ENCODE results near the gene LIPA.

Gene LIPA

GRCh38 chr10:89237849-89238248 is 13.7 kb downstream of the LIPA start:
- no peaks in the 10 kb centered on the region for H3K9me3 ChIP-seq (ENCODE audit: control insufficient read depth, low read length)
- H2AK5ac ChIP-seq (ENCODE audit: low read length, severe bottlenecking) = no peak overlapping the region
- no peak overlapping the region for H3K4me2 ChIP-seq (ENCODE audit: low read length, poor library complexity, severe bottlenecking)
- H3K14ac ChIP-seq (ENCODE audit: low read length in 2 of 2) = no peak overlapping the region
- no peak overlapping the region for H3K4me3 ChIP-seq (ENCODE audit: insufficient read depth in 1 of 2, low read depth in 1 of 2, low read length in 2 of 2)
- no peak overlapping the region for H3K9ac ChIP-seq (ENCODE audit: low read length)
- no peak overlapping the region for H3K4ac ChIP-seq (ENCODE audit: low read depth in 1 of 2, low read length in 2 of 2)
- H3K79me1 ChIP-seq (replicated peaks; ENCODE audit: low read length, poor library complexity, severe bottlenecking) = peaks cover 4% of the 10 kb centered on the region
- H2BK5ac ChIP-seq (ENCODE audit: low read depth, low read length, poor library complexity, severe bottlenecking) = no peak overlapping the region
- H3K4me1 ChIP-seq (ENCODE audit: control insufficient read depth, insufficient read depth, low read depth, low read length) = no peaks in the 10 kb centered on the region
- H2BK120ac ChIP-seq (ENCODE audit: low read depth, low read length) = no peak overlapping the region
- H2BK12ac ChIP-seq (ENCODE audit: low read length in 2 of 2) = no peak overlapping the region
- H4K91ac ChIP-seq (ENCODE audit: low read length) = no peak overlapping the region
- H3K27me3 ChIP-seq (ENCODE audit: control insufficient read depth in 1 of 2, insufficient read depth in 1 of 2, low read length in 2 of 2) = no peaks in the 10 kb centered on the region
- no peak overlapping the region for H3K23ac ChIP-seq (ENCODE audit: low read length in 2 of 2)
- H2AFZ ChIP-seq (ENCODE audit: low read depth, low read length) = no peak overlapping the region
- H3K36me3 ChIP-seq (ENCODE audit: control insufficient read depth in 1 of 2, insufficient read depth in 2 of 2, low read depth in 1 of 2, low read length in 2 of 2) = peaks cover 10 to 47% of the 10 kb centered on the region in 2 experiments
- H4K8ac ChIP-seq (ENCODE audit: low read length) = no peak overlapping the region
- no peak overlapping the region for H3K18ac ChIP-seq (ENCODE audit: low read depth in 1 of 2, low read length in 2 of 2)
- no peak overlapping the region for H3K27ac ChIP-seq (ENCODE audit: low read length, poor library complexity, severe bottlenecking)
- no peak for DNase-seq
- H2BK15ac ChIP-seq (ENCODE audit: low read depth, poor library complexity, severe bottlenecking) = no peak overlapping the region

- no peak overlapping the region for H2AFZ ChIP-seq (ENCODE audit: low read depth, low read length)
- no peak overlapping the region for H3K4me3 ChIP-seq (ENCODE audit: insufficient read depth in 1 of 2, low read depth in 1 of 2, low read length in 2 of 2)
- H4K91ac ChIP-seq (ENCODE audit: low read length) = no peak overlapping the region
- no peak overlapping the region for H4K8ac ChIP-seq (ENCODE audit: low read length)
- H3K9ac ChIP-seq (ENCODE audit: low read length) = peak overlapping the region; percentile 80
- H3K14ac ChIP-seq (ENCODE audit: low read length in 2 of 2) = no peak overlapping the region
- H3K4me2 ChIP-seq (ENCODE audit: low read length, poor library complexity, severe bottlenecking) = no peak overlapping the region
- H2BK5ac ChIP-seq (ENCODE audit: low read depth, low read length, poor library complexity, severe bottlenecking) = no peak overlapping the region
- H2BK15ac ChIP-seq (ENCODE audit: low read depth, poor library complexity, severe bottlenecking) = no peak overlapping the region
- H3K18ac ChIP-seq (ENCODE audit: low read depth in 1 of 2, low read length in 2 of 2) = no peak overlapping the region
- peaks cover 10 to 56% of the 10 kb centered on the region in 2 experiments for H3K36me3 ChIP-seq (ENCODE audit: control insufficient read depth in 1 of 2, insufficient read depth in 2 of 2, low read depth in 1 of 2, low read length in 2 of 2)
- no peaks in the 10 kb centered on the region for H3K4me1 ChIP-seq (ENCODE audit: control insufficient read depth, insufficient read depth, low read depth, low read length)
- no peak overlapping the region for H3K4ac ChIP-seq (ENCODE audit: low read depth in 1 of 2, low read length in 2 of 2)
- H2AK5ac ChIP-seq (ENCODE audit: low read length, severe bottlenecking) = no peak overlapping the region
- peaks cover 4% of the 10 kb centered on the region for H3K79me1 ChIP-seq (replicated peaks; ENCODE audit: low read length, poor library complexity, severe bottlenecking)
- H3K27ac ChIP-seq (ENCODE audit: low read length, poor library complexity, severe bottlenecking) = no peak overlapping the region
- no peaks in the 10 kb centered on the region for H3K9me3 ChIP-seq (ENCODE audit: control insufficient read depth, low read length)
- no peak overlapping the region for H2BK120ac ChIP-seq (ENCODE audit: low read depth, low read length)
- no peak overlapping the region for H3K23ac ChIP-seq (ENCODE audit: low read length in 2 of 2)
- no peak for DNase-seq
- WGBS = 88% methylated on average over 3 of the region's 4 CpGs
- no peak overlapping the region for H2BK12ac ChIP-seq (ENCODE audit: low read length in 2 of 2)
- no peaks in the 10 kb centered on the region for H3K27me3 ChIP-seq (ENCODE audit: control insufficient read depth in 1 of 2, insufficient read depth in 1 of 2, low read length in 2 of 2)
Measured at GRCh38 chr10:89236226-89236797, 15.3 kb downstream of the LIPA start.

- Histone ChIP-seq H3K4ac (ENCODE audit: low read depth in 1 of 2, low read length in 2 of 2) (no peak overlapping the region), H3K23ac (ENCODE audit: low read length in 2 of 2) (no peak overlapping the region), H3K4me2 (ENCODE audit: low read length, poor library complexity, severe bottlenecking) (no peak overlapping the region), H2AFZ (ENCODE audit: low read depth, low read length) (no peak overlapping the region), H3K27me3 (ENCODE audit: control insufficient read depth in 1 of 2, insufficient read depth in 1 of 2, low read length in 2 of 2) (no peaks in the 10 kb centered on the region), H3K18ac (ENCODE audit: low read depth in 1 of 2, low read length in 2 of 2) (no peak overlapping the region), H3K14ac (ENCODE audit: low read length in 2 of 2) (no peak overlapping the region), H3K79me1 (replicated peaks; ENCODE audit: low read length, poor library complexity, severe bottlenecking) (peaks cover 4% of the 10 kb centered on the region), H3K27ac (ENCODE audit: low read length, poor library complexity, severe bottlenecking) (no peak overlapping the region), H3K9ac (ENCODE audit: low read length) (peak overlapping the region; percentile 80), H2BK120ac (ENCODE audit: low read depth, low read length) (no peak overlapping the region), H2AK5ac (ENCODE audit: low read length, severe bottlenecking) (no peak overlapping the region), H4K91ac (ENCODE audit: low read length) (no peak overlapping the region), H3K36me3 (ENCODE audit: control insufficient read depth in 1 of 2, insufficient read depth in 2 of 2, low read depth in 1 of 2, low read length in 2 of 2) (peaks cover 10 to 61% of the 10 kb centered on the region in 2 experiments), H2BK5ac (ENCODE audit: low read depth, low read length, poor library complexity, severe bottlenecking) (no peak overlapping the region), H4K8ac (ENCODE audit: low read length) (no peak overlapping the region), H2BK12ac (ENCODE audit: low read length in 2 of 2) (no peak overlapping the region), H3K4me3 (ENCODE audit: insufficient read depth in 1 of 2, low read depth in 1 of 2, low read length in 2 of 2) (peak overlapping the region in 1 of 2 experiments; percentile 5), H2BK15ac (ENCODE audit: low read depth, poor library complexity, severe bottlenecking) (no peak overlapping the region), H3K9me3 (ENCODE audit: control insufficient read depth, low read length) (no peaks in the 10 kb centered on the region), H3K4me1 (ENCODE audit: control insufficient read depth, insufficient read depth, low read depth, low read length) (no peaks in the 10 kb centered on the region)
- DNase-seq = no peak
- 94% methylated on average over 12 of the region's 12 CpGs for WGBS
Measured at GRCh38 chr10:89235073-89235798, 16.3 kb downstream of the LIPA start.

- no peak overlapping the region for H2BK120ac ChIP-seq (ENCODE audit: low read depth, low read length)
- no peaks in the 10 kb centered on the region for H3K4me1 ChIP-seq (ENCODE audit: control insufficient read depth, insufficient read depth, low read depth, low read length)
- H3K4me3 ChIP-seq (ENCODE audit: insufficient read depth in 1 of 2, low read depth in 1 of 2, low read length in 2 of 2) = no peak overlapping the region
- H3K23ac ChIP-seq (ENCODE audit: low read length in 2 of 2) = no peak overlapping the region
- H3K18ac ChIP-seq (ENCODE audit: low read depth in 1 of 2, low read length in 2 of 2) = no peak overlapping the region
- H3K4me2 ChIP-seq (ENCODE audit: low read length, poor library complexity, severe bottlenecking) = no peak overlapping the region
- H2BK15ac ChIP-seq (ENCODE audit: low read depth, poor library complexity, severe bottlenecking) = no peak overlapping the region
- no peak overlapping the region for H2BK12ac ChIP-seq (ENCODE audit: low read length in 2 of 2)
- H3K27me3 ChIP-seq (ENCODE audit: control insufficient read depth in 1 of 2, insufficient read depth in 1 of 2, low read length in 2 of 2) = no peaks in the 10 kb centered on the region
- DNase-seq = no peak
- H3K36me3 ChIP-seq (ENCODE audit: control insufficient read depth in 1 of 2, insufficient read depth in 2 of 2, low read depth in 1 of 2, low read length in 2 of 2) = peaks cover 3 to 56% of the 10 kb centered on the region in 2 experiments
- H3K4ac ChIP-seq (ENCODE audit: low read depth in 1 of 2, low read length in 2 of 2) = no peak overlapping the region
- WGBS = 93% methylated on average over 1 of the region's 2 CpGs
- H2BK5ac ChIP-seq (ENCODE audit: low read depth, low read length, poor library complexity, severe bottlenecking) = no peak overlapping the region
- H4K91ac ChIP-seq (ENCODE audit: low read length) = no peak overlapping the region
- H3K79me1 ChIP-seq (replicated peaks; ENCODE audit: low read length, poor library complexity, severe bottlenecking) = no peaks in the 10 kb centered on the region
- H3K14ac ChIP-seq (ENCODE audit: low read length in 2 of 2) = no peak overlapping the region
- H4K8ac ChIP-seq (ENCODE audit: low read length) = no peak overlapping the region
- H2AFZ ChIP-seq (ENCODE audit: low read depth, low read length) = no peak overlapping the region
- H3K9ac ChIP-seq (ENCODE audit: low read length) = no peak overlapping the region
- no peaks in the 10 kb centered on the region for H3K9me3 ChIP-seq (ENCODE audit: control insufficient read depth, low read length)
- H2AK5ac ChIP-seq (ENCODE audit: low read length, severe bottlenecking) = no peak overlapping the region
- no peak overlapping the region for H3K27ac ChIP-seq (ENCODE audit: low read length, poor library complexity, severe bottlenecking)
Measured at GRCh38 chr10:89233033-89233432, 18.5 kb downstream of the LIPA start.
